K562 (cell line): ENCODE measurements around the gene MVB12B. TPM values are rescaled to one million over a fixed set of nuclear protein-coding genes. Genes with fewer than 3 reads are reported as not detected.

ENCODE experiments used
- ATAC-seq: fragments of 200-7000 bp; cut with Tn5 transposase; 3 replicates; pipeline ENCODE4 v1.9.1; 2020; ENCODE audit warnings: moderate library complexity
- BruUV-seq: library from RNA; stranded (reverse); fragments of 400-500 nt; replicated peaks from 2 replicates; lab custom pipeline; 2021; lab: Mats Ljungman, UMichigan
- CTCF ChIA-PET: fragments of 300-600 bp; formaldehyde crosslinking; extraction: SDS; loops from one replicate; lab custom pipeline; 2021; ENCODE audit warnings: low intra/inter-chr PET ratio; lab: Yijun Ruan, JAX
- POLR2A ChIA-PET: fragments of 300-600, 350-650 bp; sonication (Branson Sonifier 250); formaldehyde crosslinking; extraction: SDS; loops from one replicate; lab custom pipeline; 2021; ENCODE audit warnings: antibody characterized with exemption, inconsistent platforms; lab: Yijun Ruan, JAX
- DNase-seq, 4 experiments: peaks; one replicate each; pipeline versions ENCODE4 v3.0.0 to v3.0.0-alpha.2; 2011 to 2018; ENCODE audit warnings: low spot score in 3 of 4, mixed read lengths in 3 of 4; ENCODE audit errors: extremely low read depth in 1 of 4
- FAIRE-seq: peaks from 2 replicates; lab custom pipeline; 2011; peaks lifted over from hg19 to GRCh38; lab: Jason Lieb, UNC
- H2AFZ ChIP-seq: 2 replicates; pipeline ENCODE4 v1.6.0; 2011; ENCODE audit warnings: low read depth, low read length, control low read depth, inconsistent platforms
- H3K27ac ChIP-seq: fragments of 200-600 bp; 3 replicates; pipeline ENCODE4 v1.8.0; 2011; ENCODE audit warnings: low read depth, mild to moderate bottlenecking, control low read depth, inconsistent platforms, low read length, moderate library complexity, mixed read lengths; ENCODE audit errors: extremely low read depth
- H3K27me3 ChIP-seq, 2 experiments: fragments of 300-600 bp in 1 of 2; 2 replicates in 1 of 2; 3 replicates in 1 of 2; pipeline versions ENCODE4 v1.6.0 to v1.8.0; 2011; ENCODE audit warnings: inconsistent platforms in 2 of 2, low read length in 2 of 2, mild to moderate bottlenecking in 1 of 2, mixed read lengths in 1 of 2, moderate library complexity in 1 of 2; ENCODE audit not compliant: control insufficient read depth in 2 of 2, insufficient read depth in 2 of 2
- H3K36me3 ChIP-seq: fragments of 300-600 bp; 3 replicates; pipeline ENCODE4 v1.8.0; 2011; ENCODE audit warnings: mild to moderate bottlenecking, low read length, inconsistent platforms; ENCODE audit not compliant: control insufficient read depth, insufficient read depth
- H3K4me1 ChIP-seq, 2 experiments: fragments of 200-600 bp in 1 of 2; replicated peaks in 1 of 2; 2 replicates in 1 of 2; 3 replicates in 1 of 2; pipeline versions ENCODE4 v1.5.1 to v1.8.0; 2011; ENCODE audit warnings: inconsistent platforms in 2 of 2, low read length in 2 of 2, mild to moderate bottlenecking in 1 of 2, mixed read lengths in 1 of 2, moderate library complexity in 1 of 2; ENCODE audit not compliant: control insufficient read depth in 2 of 2, insufficient read depth in 2 of 2
- H3K4me2 ChIP-seq: 2 replicates; pipeline ENCODE4 v1.6.1; 2011; ENCODE audit warnings: low read length, control low read depth, inconsistent platforms, mixed read lengths; ENCODE audit not compliant: insufficient read depth
- H3K4me3 ChIP-seq: fragments of 200-600 bp; sonication (generic), shearing (Covaris generic); 2 replicates; pipeline ENCODE4 v1.5.1; 2016; ENCODE audit warnings: control low read depth, inconsistent platforms
- H3K79me2 ChIP-seq: fragments of 200-600 bp; 3 replicates; pipeline ENCODE4 v1.8.0; 2011; ENCODE audit warnings: low read length, inconsistent platforms; ENCODE audit not compliant: control insufficient read depth, insufficient read depth
- H3K9ac ChIP-seq, 2 experiments: 2 replicates each; pipeline versions ENCODE4 v1.6.0 to v1.6.1; 2011; ENCODE audit warnings: low read depth in 2 of 2, low read length in 2 of 2, control low read depth in 1 of 2, inconsistent platforms in 1 of 2, mild to moderate bottlenecking in 1 of 2, mixed read lengths in 1 of 2; ENCODE audit not compliant: insufficient read depth in 1 of 2
- H3K9me1 ChIP-seq: one replicate; pipeline ENCODE4 v1.6.0; 2011; ENCODE audit warnings: inconsistent platforms, mild to moderate bottlenecking, low read length, moderate library complexity; ENCODE audit not compliant: control insufficient read depth, insufficient read depth
- H3K9me3 ChIP-seq: replicated peaks from 2 replicates; pipeline ENCODE4 v1.5.1; 2011; ENCODE audit warnings: low read depth, low read length, inconsistent platforms; ENCODE audit not compliant: control insufficient read depth, insufficient read depth
- H4K20me1 ChIP-seq: replicated peaks from 2 replicates; pipeline ENCODE4 v1.6.1; 2011; ENCODE audit warnings: low read length, inconsistent platforms, mixed read lengths; ENCODE audit not compliant: control insufficient read depth, insufficient read depth
- ADNP ChIP-seq: fragments of 200-800 bp; sonication (Bioruptor generic); IDR thresholded peaks from 2 replicates; pipeline ENCODE4 v1.6.1; 2016; ENCODE audit warnings: missing genetic modification characterization, missing compliant biosample characterization
- CHD4 ChIP-seq: fragments of 200-600 bp; sonication (generic); IDR thresholded peaks from 3 replicates; pipeline ENCODE4 v1.6.1; 2012; ENCODE audit warnings: low read depth, mild to moderate bottlenecking, mixed read lengths, low read length, inconsistent platforms; ENCODE audit not compliant: insufficient read depth, insufficient replicate concordance, poor library complexity, severe bottlenecking
- CREBBP ChIP-seq: IDR thresholded peaks from one replicate; pipeline ENCODE4 v1.6.1; 2012; ENCODE audit warnings: low read depth, mild to moderate bottlenecking, control low read depth, inconsistent platforms, low read length
- GATAD2A ChIP-seq: fragments of 450-650 bp; IDR thresholded peaks from 2 replicates; pipeline ENCODE4 v1.6.1; 2017
- MBD2 ChIP-seq: sonication (generic); IDR thresholded peaks from 2 replicates; pipeline ENCODE4 v1.6.1; 2016; ENCODE audit warnings: low read depth, borderline replicate concordance
- MED1 ChIP-seq: sonication (generic); formaldehyde crosslinking; IDR thresholded peaks from 2 replicates; pipeline ENCODE4 v1.8.1; 2023; ENCODE audit warnings: missing genetic modification reagents, borderline replicate concordance
- NCOR1 ChIP-seq: fragments of 450-650 bp; IDR thresholded peaks from 2 replicates; pipeline ENCODE4 v1.6.1; 2016; ENCODE audit warnings: mild to moderate bottlenecking, moderate library complexity
- PHTF2 ChIP-seq: fragments of 250-450 bp; sonication (Bioruptor Pico); IDR thresholded peaks from 2 replicates; pipeline ENCODE4 v1.5.0; 2021; ENCODE audit warnings: mild to moderate bottlenecking
- ZKSCAN8 ChIP-seq: fragments of 200-800 bp; sonication (Bioruptor generic); IDR thresholded peaks from 2 replicates; pipeline ENCODE4 v1.6.1; 2016; ENCODE audit warnings: missing genetic modification characterization, missing compliant biosample characterization
- WGBS: fragments of 100-300 bp; shearing (Covaris generic); methylation state at CpG from one replicate; pipeline ENCODE4 v1.1.6; 2016; ENCODE audit warnings: low coverage, mixed read lengths; ENCODE audit not compliant: insufficient coverage; ENCODE audit errors: missing lambda C conversion rate; 5-methylcytosine and 5-hydroxymethylcytosine counted together
- in situ Hi-C: fragments of 300-500 bp; cut with MboI; formaldehyde crosslinking; loops from 4 replicates; pipeline ENCODE4 v1.15.0; 2018; ENCODE audit warnings: inconsistent platforms, mixed read lengths
- intact Hi-C: fragments of 100-400 bp; cut with micrococcal nuclease; formaldehyde crosslinking; loops from 2 replicates; pipeline ENCODE4 v1.14.2; 2022
- polyA plus RNA-seq, 8 experiments: library from polyadenylated mRNA; depleted of rRNA in 4 of 8; stranded (reverse) in 5 of 8; unstranded in 3 of 8; fragments of >200 nt; fragmentation: Nextera tagmentation in 2 of 8; fragmentation: Illumina TruSeq in 1 of 8; extraction: Ambion mirVana in 2 of 8; extraction: Trizol in 1 of 8; gene quantifications; 2 replicates each; pipeline versions ENCODE4 v1.2.1 to v1.2.3, GENCODE V29; 2011 to 2014; ENCODE audit warnings: inconsistent platforms in 1 of 8, missing spikeins in 1 of 8
- total RNA-seq, 7 experiments: library from RNA; depleted of rRNA in 6 of 7; stranded (reverse); fragments of >200 nt in 6 of 7; fragmentation: Illumina TruSeq in 2 of 7; extraction: Trizol in 2 of 7; gene quantifications; 2 replicates each; pipeline versions ENCODE4 v1.2.1 to v1.2.3, GENCODE V29; 2011 to 2021; ENCODE audit warnings: low replicate concordance in 1 of 7

The MVB12B gene
- total and polyA plus RNA-seq, 9 of the 15 experiments (the other 6 are each of a cell fraction or from before 2014, with no cell fraction given) = not detected

GRCh38 chr9:126394802-126395201 is 68.2 kb downstream of the MVB12B start:
- Histone ChIP-seq H3K27me3 (peaks cover 32 to 79% of the 10 kb centered on the region in 2 experiments), H3K27ac (no peak overlapping the region), H3K9ac (no peak overlapping the region), H2AFZ (no peak overlapping the region), H4K20me1 (peaks cover 27% of the 10 kb centered on the region), H3K9me3 (no peaks in the 10 kb centered on the region; the same call in 1 of the 2 replicates), H3K9me1 (no peaks in the 10 kb centered on the region), H3K4me3 (no peak overlapping the region), H3K4me2 (no peak overlapping the region), H3K4me1 (peaks cover 0 to 6% of the 10 kb centered on the region in 2 experiments; a peak in 1 of 5 replicates), H3K36me3 (no peaks in the 10 kb centered on the region), H3K79me2 (no peaks in the 10 kb centered on the region)
- TF ChIP-seq ADNP (tag) (no peak), MED1 (no peak), PHTF2 (CRISPR knock-in tag) (no peak), MBD2 (no peak), ZKSCAN8 (CRISPR knock-in tag) (no peak), NCOR1 (no peak), CHD4 (no peak), CREBBP (no peak), GATAD2A (no peak)
- no peak for DNase-seq
- BruUV-seq = no TSS peak
- intact Hi-C loops (loop anchor here (5.0 kb wide), 2 partner anchors 93 to 988 kb away; no protein-coding TSS in a partner anchor), in situ Hi-C loops (loop anchor here (10.0 kb wide), 1 partner anchor 990 kb away; no protein-coding TSS in a partner anchor)
- 0% methylated on average over 9 of the region's 9 CpGs for WGBS
- ChIA-PET CTCF (no interaction called here), POLR2A (no interaction called here)
- FAIRE-seq = no peak
- no peak for ATAC-seq
